Adrenal gland (tissue), 12 donors: Measurements from ENCODE around the gene FAM181A. TPM values are rescaled to one million over a fixed set of nuclear protein-coding genes. Genes with fewer than 3 reads are reported as not detected.

Source experiments
- DNase-seq, 7 donors: peaks; one replicate each; pipeline ENCODE4 v3.0.0-alpha.2; 2019 to 2020
- H3K27ac ChIP-seq, 5 donors: fragments of 200-600 bp; sonication (generic) in 4 of 5; 1 replicate in 3 of 5; 2 replicates in 2 of 5; pipeline versions ENCODE4 v1.5.1 to v1.8.0; 2016 to 2020; ENCODE audit warnings: mild to moderate bottlenecking in 1 of 5
- H3K27me3 ChIP-seq: fragments of 200-600 bp; 2 replicates; pipeline ENCODE4 v1.8.0; 2021
- H3K36me3 ChIP-seq, 2 donors: fragments of 200-600 bp; replicated peaks in 1 of 2; 1 replicate in 1 of 2; 2 replicates in 1 of 2; pipeline versions ENCODE4 v1.5.1 to v1.8.0; 2018 to 2022
- H3K4me1 ChIP-seq, 2 donors: fragments of 200-600 bp; replicated peaks in 1 of 2; 1 replicate in 1 of 2; 2 replicates in 1 of 2; pipeline versions ENCODE4 v1.5.1 to v1.8.0; 2018 to 2021
- H3K4me3 ChIP-seq, 4 donors: fragments of 200-600 bp; sonication (generic) in 3 of 4; one replicate each; pipeline ENCODE4 v1.5.1; 2016 to 2018
- H3K9me3 ChIP-seq, 3 donors: fragments of 200-600 bp; sonication (generic) in 1 of 3; replicated peaks in 1 of 3; 1 replicate in 2 of 3; 2 replicates in 1 of 3; pipeline versions ENCODE4 v1.5.1 to v1.8.0; 2016 to 2021
- POLR2A ChIP-seq, 2 donors: fragments of 450-650 bp; IDR thresholded peaks; one replicate each; pipeline ENCODE4 v1.6.1; 2017; ENCODE audit warnings: antibody characterized with exemption in 2 of 2, mild to moderate bottlenecking in 2 of 2, moderate library complexity in 1 of 2
- WGBS, 4 donors: extraction: QIAGEN DNeasy Blood & Tissue Kit in 2 of 4; methylation state at CpG; one replicate each; pipeline versions ENCODE4 v1.1.5 to v1.1.7; 2013 to 2017; 5-methylcytosine and 5-hydroxymethylcytosine counted together
- intact Hi-C, 2 donors: fragments of 100-400 bp; cut with DNase I; formaldehyde crosslinking; loops; one replicate each; pipeline versions ENCODE4 v1.14.1 to v1.15.0; 2022 to 2023
- polyA plus RNA-seq, 3 donors: library from polyadenylated mRNA; stranded (reverse); fragments of 200-250 nt in 2 of 3; fragments of 350-450 nt in 1 of 3; fragmentation: Illumina TruSeq in 1 of 3; extraction: RNeasy Lipid Tissue Mini Kit (QIAGEN cat#74804) in 1 of 3; gene quantifications; one replicate each; pipeline ENCODE4 v1.2.3, GENCODE V29; 2013 to 2014
- total RNA-seq, 9 donors: library from RNA; depleted of rRNA in 4 of 9; stranded (reverse); fragments of >200 nt in 4 of 9; fragments of 120-200 nt in 1 of 9; fragmentation: NEBNext Ultra II Directional in 1 of 9; extraction: Animal tissue kit (Norgen Biotek cat#: 25700) in 1 of 9; gene quantifications; one replicate each; pipeline versions ENCODE4 v1.1.0 to v1.2.4, GENCODE V29; 2013 to 2023
- TF ChIP-seq, protein P1 (sequence below), 6 experiments: fragments of 450-650 bp in 4 of 6; fragments of 200-600 bp in 2 of 6; sonication (generic) in 1 of 6; IDR thresholded peaks; 1 replicate in 5 of 6; 2 replicates in 1 of 6; pipeline versions ENCODE4 v1.5.1 to v1.8.0; 2016 to 2021; ENCODE audit warnings: antibody characterized with exemption in 6 of 6, mild to moderate bottlenecking in 2 of 6, moderate library complexity in 1 of 6
- donor health status: healthy with polysubstance abuse.
- donor health status: Bipolar disorder and iron deficiency.
- donor health status: DM: yes; HTN: yes; CAD: no.
- donor health status: DM: no; HTN: no; CAD: no.
- donor health status: DM: no; HTN: no; CAD: no.
- donor health status: DM: yes; HTN: yes; CAD: no.

FAM181A gene
- total and polyA plus RNA-seq, 12 donors: not detected

DNA sequence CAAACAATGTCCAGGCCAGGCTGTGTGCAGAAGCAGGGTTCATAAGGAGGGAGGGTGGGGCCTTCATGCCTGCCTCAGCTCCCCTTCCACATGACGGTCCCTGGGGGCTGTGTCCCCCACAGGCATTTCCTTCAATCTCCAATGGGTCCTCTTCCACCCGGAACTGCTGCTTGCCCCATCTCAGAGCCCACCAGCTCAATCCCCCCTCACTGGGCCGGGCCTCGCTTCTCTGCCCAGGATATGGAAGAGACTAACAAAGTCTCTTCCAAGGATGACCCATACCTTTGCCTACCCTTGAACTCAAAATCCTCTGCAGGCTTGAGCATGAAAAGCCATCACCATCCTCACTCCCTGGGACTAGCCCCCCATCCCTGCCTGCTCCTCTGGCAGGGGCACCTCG, 28.4 kb upstream of the FAM181A start:
- TF ChIP-seq, protein P1, sequence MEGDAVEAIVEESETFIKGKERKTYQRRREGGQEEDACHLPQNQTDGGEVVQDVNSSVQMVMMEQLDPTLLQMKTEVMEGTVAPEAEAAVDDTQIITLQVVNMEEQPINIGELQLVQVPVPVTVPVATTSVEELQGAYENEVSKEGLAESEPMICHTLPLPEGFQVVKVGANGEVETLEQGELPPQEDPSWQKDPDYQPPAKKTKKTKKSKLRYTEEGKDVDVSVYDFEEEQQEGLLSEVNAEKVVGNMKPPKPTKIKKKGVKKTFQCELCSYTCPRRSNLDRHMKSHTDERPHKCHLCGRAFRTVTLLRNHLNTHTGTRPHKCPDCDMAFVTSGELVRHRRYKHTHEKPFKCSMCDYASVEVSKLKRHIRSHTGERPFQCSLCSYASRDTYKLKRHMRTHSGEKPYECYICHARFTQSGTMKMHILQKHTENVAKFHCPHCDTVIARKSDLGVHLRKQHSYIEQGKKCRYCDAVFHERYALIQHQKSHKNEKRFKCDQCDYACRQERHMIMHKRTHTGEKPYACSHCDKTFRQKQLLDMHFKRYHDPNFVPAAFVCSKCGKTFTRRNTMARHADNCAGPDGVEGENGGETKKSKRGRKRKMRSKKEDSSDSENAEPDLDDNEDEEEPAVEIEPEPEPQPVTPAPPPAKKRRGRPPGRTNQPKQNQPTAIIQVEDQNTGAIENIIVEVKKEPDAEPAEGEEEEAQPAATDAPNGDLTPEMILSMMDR (IDR thresholded peaks at IDR 0.05): no peak
- TF ChIP-seq POLR2A (IDR thresholded peaks at IDR 0.05): no peak
- H3K4me1 ChIP-seq: no peaks in the 10 kb centered on the region
- intact Hi-C loops: loop anchor here in 1 of 2 donors (10.0 kb wide), 1 partner anchor 244 kb away; no protein-coding TSS in a partner anchor
- WGBS, 4 donors: 91 to 98% (median 92%) methylated on average over 4 to 5 of the region's 5 CpGs
- H3K36me3 ChIP-seq: no peaks in the 10 kb centered on the region
- no peak overlapping the region for H3K4me3 ChIP-seq
- H3K27ac ChIP-seq: no peak overlapping the region
- DNase-seq: no peak
- no peaks in the 10 kb centered on the region for H3K9me3 ChIP-seq
- H3K27me3 ChIP-seq: peaks cover 5% of the 10 kb centered on the region

DNA sequence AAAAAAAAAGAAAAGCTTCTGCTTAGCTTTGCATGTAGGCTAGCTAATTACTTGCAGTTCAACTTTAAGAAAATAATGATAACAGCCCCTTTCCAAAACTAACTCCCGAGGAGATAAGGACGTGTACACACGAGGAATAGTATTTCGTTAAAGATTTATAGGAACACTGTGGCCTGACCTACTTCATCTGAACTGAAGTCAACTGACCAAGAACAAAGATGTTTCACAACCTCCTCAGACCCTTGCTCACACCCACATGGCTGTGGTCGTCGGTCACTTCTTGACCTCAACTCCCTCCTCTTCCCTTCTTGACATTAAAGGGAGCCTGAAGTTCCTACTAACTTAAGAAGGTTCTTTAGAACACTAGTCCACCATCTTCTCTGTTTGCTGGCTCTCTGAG, 25.3 kb upstream of the FAM181A start:
- Histone ChIP-seq H3K27ac (no peak overlapping the region), H3K4me3 (no peak overlapping the region), H3K4me1 (no peaks in the 10 kb centered on the region), H3K9me3 (no peaks in the 10 kb centered on the region), H3K36me3 (no peaks in the 10 kb centered on the region), H3K27me3 (no peaks in the 10 kb centered on the region)
- TF ChIP-seq POLR2A (IDR thresholded peaks at IDR 0.05): no peak
- TF ChIP-seq, protein P1 (IDR thresholded peaks at IDR 0.05): no peak
- 42 to 57% (median 54%) methylated on average over 6 of the region's 6 CpGs for WGBS, 4 donors
- no peak for DNase-seq
- intact Hi-C loops: no loop called here

- intact Hi-C loops: no loop called here
- TF ChIP-seq POLR2A (IDR thresholded peaks at IDR 0.05): no peak
- TF ChIP-seq, protein P1 (IDR thresholded peaks at IDR 0.05): no peak
- H3K4me1 ChIP-seq: no peaks in the 10 kb centered on the region
- H3K36me3 ChIP-seq: no peaks in the 10 kb centered on the region
- H3K9me3 ChIP-seq: no peaks in the 10 kb centered on the region
- H3K27ac ChIP-seq: no peak overlapping the region
- no peak overlapping the region for H3K4me3 ChIP-seq
- whole genome bisulfite sequencing, 4 donors: 68 to 81% (median 76%) methylated on average over 10 to 13 of the region's 13 CpGs
- no peaks in the 10 kb centered on the region for H3K27me3 ChIP-seq
- no peak for DNase-seq
These were observed 24.4 kb upstream of the FAM181A start for GRCh38 chr14:93902619-93903307.

DNA sequence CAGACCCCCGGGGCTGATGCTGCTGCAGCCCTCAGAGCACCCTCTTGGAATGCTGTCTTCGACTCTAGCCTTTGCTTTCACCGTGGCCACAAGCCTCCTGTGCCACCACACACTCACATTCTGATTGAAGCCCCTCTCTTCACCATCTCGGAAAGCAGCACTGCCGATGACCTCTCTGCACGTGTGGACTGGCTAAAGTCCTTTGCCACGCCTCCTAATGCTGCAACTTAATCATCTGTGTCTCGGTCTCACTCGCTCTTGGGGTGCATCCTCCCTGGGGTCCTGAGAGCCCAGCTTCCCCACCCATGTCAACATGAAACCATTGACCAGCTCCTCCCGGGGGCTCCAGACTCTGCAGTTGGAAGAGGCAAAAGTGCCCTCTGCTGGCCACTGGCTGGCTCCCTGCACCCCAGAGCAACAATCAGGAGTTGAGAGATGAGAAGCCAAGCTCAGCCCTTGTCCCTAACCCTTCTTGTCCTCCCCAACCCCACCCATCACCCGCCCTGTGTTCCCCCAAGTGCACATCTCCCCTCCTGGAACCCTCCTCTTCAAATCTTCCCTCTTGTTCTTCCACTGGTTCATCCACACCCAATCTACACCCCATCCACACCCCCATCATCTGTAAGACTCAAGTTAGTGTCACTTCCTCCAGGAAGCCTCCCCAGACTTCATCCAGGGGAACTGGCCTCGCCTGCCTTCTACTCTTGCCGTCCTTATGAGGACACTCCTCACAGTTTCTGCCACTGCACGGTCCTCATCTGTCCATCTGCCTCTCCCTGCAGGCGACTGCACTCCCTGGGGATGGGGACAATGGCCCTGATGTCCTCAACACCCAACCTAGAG, 23.6 kb upstream of the FAM181A start:
- WGBS, 4 donors: 51 to 60% (median 55%) methylated on average over 14 to 15 of the region's 15 CpGs
- no peak for DNase-seq
- no peak for TF ChIP-seq POLR2A (IDR thresholded peaks at IDR 0.05)
- TF ChIP-seq, protein P1 (IDR thresholded peaks at IDR 0.05): peak in 1 of 6 experiments; percentile 19
- Histone ChIP-seq H3K4me3 (no peak overlapping the region), H3K27me3 (no peaks in the 10 kb centered on the region), H3K36me3 (no peaks in the 10 kb centered on the region), H3K27ac (no peak overlapping the region), H3K4me1 (no peaks in the 10 kb centered on the region), H3K9me3 (no peaks in the 10 kb centered on the region)
- intact Hi-C loops: no loop called here
